RPMI8226 (cell line): ENCODE data around the gene CD207.
A peak's percentile ranks its signal among the peaks of the same experiment; 100 is the strongest.
"Not testable (repeated sequence)": the region's sequence is repeated elsewhere in the genome, so short reads cannot be mapped to it uniquely, and the experiment has no call there.

Source experiments
- DNase-seq: peaks from one replicate; pipeline ENCODE4 v3.0.0-alpha.2; 2015

Gene CD207

DNA sequence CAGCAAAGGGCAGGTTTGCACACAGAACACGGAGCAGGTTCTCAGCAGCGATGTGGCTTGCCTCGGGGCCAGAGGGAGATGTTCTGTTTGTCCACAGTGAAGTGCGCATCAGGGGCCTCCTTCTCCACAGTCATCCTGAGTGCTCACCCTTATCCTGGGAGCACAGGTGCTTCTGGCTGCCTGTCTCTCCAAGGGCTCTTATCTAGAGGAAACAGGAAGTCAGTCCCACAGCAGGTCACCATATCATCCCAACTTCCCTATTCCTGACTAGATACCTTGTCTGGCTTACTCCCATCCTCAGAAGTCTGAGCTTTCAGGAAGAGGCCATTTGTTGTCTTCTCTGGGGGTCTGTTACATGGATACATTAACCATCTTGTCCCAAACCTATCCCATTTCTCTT, at the start of gene CD207:
CD207 (minus strand) TSS at position 174 of the 400 bp plus-strand sequence; CDS start at position 134, 40 bp downstream.
- DNase-seq: no peak

DNA sequence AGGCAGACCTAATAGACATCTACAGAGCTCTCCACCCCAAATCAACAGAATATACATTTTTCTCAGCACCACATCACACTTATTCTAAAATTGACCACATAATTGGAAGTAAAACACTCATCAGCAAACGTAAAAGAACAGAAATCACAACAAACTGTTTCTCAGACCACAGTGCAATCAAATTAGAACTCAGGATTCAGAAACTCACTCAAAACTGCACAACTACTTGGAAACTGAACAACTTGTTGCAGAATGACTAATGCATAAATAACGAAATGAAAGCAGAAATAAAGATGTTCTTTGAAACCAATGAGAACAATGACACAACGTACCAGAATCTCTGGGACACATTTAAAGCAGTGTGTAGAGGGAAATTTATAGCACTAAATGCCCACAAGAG, 42.9 kb upstream of the CD207 start:
- DNase-seq: not testable (repeated sequence)

DNA sequence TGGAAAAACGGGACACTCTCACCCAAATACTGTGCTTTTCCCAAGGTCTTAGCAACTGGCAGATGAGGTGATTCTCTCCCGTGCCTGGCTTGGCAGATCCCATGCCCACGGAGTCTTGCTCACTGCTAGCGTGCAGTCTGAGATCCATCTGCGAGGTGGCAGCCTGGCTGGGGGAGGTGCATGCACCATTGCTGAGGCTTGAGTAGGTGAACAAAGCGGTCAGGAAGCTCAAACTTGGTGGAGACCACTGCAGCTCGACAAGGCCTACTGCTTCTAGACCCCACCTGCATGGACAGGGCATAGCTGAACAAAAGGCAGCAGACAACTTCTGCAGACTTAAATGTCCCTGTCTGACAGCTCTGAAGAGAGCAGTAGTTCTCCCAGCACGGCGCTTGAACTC, 40.5 kb upstream of the CD207 start:
- not testable (repeated sequence) for DNase-seq

DNA sequence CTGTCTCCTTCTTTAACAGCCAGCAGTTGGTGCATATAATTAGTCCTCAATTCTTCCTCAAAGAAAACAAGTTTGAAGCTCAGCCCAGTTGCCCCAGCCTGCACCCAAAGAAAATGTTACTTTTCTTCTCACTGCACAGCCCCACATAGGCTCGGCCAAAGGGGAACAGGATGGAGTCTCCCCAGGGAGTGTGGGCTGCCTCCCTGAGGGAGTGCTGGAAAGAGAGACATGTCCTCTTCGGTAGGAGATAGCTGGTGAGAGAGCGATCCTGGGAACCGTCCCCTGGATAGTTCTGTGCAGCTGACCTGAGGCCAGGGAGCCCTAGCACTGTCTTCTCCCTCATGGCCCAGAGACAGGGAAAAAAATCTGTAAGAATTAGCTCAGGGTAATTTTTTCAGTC, 37.9 kb upstream of the CD207 start:
- DNase-seq: no peak

DNA sequence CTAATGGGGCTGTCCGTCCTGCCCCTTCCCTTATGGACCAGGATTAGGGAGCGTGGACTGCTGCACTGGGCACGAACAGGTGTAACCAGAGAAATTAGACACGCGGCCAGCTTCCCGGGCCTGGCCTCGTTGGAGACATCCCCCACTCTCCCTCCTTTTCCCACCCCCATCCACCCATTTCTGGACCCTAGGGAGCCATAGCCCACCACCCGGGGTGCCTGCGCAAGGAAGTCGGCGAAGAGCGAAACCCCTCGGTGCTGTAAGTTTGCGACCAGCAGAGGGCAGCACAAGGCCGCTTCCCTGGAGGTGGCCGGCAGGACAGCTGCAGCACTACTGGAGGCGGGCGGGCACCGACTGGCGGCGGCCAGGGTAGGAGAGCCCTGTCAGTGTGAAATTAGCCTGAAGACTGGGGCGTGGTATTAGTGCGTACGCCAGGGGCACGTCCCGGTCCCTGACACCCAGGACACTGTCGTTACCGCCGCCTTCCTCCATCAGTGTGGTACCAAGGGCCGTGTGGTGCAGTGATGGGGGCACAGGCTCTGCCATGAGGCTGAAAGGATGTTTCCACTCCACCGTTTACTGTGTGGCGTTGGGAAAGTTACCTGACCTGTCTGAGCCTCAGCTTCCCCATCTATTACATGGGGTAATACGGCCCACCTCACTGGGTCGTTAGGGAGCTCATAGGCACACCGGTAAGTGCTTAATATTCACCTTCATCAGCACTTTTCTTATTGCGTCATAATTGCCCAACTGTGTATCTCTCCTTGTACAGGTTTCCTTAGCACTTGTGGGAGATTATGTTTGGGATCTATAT, 36.0 kb upstream of the CD207 start:
- DNase-seq: peak; percentile 89

DNA sequence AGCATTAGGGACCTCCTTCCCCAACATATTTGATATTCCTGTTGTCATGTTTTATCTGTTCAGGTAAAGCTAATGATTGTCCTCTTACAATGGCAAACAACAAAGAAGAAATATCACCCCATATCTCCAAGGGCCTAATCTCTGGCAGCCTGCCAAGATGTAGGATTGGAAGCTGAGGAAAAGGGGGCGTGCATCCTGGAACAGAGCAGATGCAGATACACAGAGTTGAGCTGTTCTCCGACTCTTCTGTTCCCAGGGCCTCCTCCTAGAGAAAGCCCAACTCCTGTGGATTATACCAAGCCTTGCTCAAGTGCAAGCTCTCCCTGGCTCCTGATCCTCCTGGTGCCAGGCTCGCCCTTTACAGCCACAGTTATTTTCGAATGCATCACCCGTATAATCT, 35.2 kb upstream of the CD207 start:
- DNase-seq: no peak

DNA sequence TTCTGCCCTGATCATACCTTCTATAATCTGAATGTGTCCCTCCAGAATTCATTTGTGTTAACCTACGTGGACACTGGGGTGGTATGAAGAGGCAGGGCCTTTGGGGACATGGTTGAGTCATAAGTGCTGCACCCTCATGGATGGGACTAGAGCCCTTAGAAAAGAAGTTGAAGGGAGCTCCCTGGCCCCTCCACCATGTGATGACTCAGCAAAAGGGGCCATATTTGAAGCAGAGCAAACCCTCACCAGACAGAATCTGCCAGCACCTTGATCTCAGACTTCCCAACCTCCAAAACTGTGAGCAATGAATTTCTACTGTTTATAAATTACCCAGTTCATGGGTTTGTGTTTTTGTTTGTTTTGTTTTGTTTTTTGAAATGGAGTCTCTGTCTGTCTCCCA, 33.4 kb upstream of the CD207 start:
- DNase-seq: no peak

DNA sequence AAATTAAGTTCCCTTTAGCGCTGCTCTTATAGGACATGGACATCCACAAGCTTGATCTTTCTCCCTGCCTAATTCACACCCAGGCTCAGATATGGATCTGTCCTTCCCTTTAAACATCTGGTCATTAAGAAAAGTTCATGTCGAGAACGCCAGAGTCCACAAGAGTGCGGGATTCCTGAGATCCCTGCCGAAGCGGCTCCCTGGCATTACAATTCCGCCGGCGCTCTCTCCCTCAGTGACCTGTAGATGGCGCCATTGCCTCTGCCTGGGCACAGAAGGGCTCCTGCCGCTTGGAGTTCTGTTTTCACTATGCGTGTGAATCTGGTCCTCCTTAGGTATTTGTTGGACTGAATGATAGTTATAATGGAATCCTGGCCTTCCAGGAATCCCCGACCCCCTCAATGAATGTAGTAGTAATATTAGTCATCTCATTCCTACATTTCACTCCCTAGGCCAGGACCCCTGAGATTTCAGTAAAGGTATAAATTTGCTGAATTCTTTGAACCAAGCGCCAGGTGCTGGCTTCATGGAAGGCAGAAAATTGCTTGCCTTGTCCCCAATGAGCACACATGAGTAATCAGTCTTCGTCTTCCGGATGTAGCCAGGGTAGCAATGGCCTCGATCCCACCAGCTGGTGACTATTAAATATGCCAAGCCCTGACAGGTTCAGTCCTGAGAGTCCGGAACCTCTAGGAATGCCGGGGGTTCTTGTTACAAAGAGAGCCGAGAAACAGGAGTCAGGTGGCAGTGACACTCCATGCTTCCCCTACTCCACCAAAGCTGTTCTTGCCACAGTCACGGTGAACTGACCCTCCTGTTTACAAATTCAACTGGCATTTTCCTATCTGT, 26.4 kb upstream of the CD207 start:
- DNase-seq: peak; percentile 73

DNA sequence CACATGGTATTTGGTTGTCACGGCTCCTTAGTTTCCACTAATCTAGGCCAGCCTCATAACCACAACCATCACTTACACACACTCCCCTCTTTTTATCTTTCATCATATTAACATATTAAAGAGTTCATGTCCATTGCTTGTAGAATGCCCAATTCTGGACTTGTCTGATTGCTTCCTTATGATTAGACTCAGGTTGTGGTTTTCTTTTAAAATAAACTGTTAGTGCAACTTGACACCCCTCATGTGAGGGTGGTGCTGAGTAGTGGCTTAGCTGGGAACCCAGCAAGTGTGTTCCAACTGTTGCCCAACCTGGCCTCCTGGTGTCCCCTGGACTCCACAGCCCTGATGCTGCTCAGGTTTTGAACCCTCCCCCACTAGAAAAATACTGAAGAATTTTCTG, 20.1 kb upstream of the CD207 start:
- DNase-seq: no peak

DNA sequence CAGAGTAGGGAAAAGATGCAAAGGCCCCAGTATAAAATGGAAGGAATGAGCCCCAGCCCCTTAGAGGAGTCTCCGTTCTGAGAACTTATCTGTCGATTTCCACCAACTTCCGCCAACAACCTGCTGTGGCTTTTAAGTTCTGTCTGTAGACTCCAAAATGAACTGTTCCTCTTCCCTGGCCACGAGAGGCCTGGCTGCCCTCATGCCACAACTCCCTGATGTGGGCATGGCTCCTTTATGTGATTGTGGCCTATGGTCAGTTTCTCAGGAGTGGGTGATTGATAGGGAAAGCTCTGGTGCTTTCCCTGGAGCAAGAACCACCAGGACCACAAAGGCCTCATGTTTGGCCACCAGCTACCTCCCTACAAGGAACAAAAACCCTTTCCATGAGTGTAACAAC, 18.8 kb upstream of the CD207 start:
- DNase-seq: no peak

DNA sequence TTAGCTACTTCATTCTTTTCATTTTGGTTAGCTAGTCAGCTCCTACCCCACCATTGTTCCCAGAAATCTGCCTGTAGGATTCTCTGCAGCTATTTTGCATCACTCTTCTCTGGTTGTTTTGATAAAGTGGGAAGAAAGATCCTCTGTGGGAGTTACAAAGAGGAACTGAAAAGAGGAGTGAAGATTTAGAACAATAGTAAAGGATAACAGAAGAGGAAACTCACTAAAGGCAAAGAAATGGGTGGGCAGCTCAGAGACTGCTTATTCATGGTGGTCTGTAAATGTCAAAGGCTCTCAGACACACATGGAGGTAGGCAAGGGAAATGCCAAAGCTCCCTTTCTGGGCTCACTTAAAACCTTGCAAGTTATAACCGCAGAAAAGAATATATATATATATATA, 17.2 kb upstream of the CD207 start:
- DNase-seq: no peak

DNA sequence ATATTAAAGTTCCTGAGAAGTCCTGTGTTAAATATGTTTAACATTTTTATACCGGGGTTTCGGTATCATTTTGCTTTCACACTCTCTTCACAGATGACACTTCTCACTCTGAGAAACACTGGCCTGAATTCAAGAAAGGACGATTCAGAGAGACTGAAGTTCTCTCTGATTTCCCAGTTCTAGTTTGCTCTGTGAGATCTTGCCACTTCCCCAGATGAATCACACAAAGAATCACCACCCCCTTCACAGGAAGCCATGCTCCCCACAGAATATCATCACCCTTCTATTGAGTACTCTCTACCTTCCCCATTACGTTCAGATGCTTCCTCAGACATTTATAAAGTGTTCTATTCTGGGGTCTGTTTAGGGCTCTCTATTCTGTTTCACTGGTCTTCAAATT, 16.1 kb upstream of the CD207 start:
- peak; percentile 54 for DNase-seq

DNA sequence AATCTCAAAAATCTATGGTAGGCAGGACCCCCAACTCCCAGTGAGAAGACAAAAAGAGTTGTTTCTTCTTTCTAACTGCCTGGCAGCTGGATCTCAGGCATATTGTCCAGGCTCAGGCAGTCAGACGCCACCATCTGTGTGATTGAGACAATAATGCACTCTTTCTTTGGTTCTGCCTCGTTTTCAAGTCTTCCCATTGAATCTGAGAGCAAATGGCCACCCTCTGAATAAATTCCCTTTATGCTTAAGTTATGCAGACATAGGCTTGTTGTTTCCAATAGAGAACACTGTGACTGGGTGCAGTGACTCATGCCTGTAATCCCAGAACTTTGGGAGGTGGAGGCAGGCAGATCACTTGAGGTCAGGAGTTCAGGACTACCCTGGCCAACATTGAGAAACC, 15.3 kb upstream of the CD207 start:
- DNase-seq: no peak

DNA sequence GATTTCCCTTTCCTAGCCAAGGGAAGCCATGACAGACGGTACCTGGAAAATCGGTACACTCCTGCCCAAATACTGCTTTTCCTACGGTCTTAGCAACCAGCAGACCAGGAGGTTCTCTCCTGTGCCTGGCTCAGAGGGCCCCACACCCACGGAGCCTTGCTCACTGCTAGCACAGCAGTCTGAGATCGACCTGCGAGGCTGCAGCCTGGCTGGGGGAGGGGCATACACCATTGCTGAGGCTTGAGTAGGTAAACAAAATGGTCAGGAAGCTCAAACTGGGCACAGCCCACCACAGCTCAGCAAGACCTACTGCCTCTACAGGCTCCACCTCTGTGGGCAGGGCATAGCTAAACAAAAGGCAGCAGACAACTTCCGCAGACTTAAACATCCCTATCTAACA, 6.8 kb upstream of the CD207 start:
- no peak for DNase-seq

DNA sequence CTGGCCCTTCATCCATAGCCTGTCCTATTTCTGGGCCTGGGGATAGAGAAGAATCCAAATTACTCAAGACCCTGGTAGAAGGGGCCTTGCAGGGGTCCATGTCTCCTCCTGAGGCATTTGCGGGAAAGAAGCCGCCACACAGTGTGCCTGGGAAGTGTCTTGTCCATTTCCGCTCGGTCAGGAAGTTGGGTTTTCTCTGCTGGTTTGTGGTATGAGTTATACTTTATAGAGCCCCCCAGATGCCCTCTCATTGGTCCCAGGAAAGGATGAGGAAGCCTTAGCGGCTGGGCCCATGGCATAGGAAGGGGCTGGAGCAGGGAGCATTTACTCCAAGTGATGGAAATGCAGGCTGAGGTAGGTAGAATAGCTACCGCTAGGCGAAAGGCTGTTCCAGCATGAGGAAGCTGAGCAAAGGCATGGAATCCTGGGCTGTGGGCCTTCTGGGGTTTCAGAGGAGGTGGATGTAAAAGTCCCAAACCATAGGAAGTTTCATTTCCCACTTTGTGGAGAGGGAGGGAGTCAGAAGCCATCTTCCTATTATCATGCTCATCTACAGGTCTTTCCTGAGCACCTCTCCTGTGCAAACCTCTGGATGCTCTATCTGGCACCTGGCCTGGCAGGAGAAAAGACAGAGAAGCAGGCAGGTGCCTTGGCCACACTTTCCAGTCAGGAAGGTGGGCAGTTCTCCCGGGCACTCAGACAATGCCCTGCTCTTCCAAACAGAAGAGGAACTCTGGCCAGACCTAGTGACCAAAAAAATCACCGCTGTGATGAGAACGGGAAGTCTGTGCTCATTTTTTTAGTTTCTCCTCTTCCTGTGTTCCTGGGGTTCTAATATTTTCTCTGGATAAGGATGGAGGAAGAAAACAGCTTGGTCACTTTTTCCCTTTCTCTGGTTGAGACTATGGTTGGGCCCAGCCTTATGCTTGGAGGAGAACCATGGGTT, 2.6 kb upstream of the CD207 start:
- no peak for DNase-seq

DNA sequence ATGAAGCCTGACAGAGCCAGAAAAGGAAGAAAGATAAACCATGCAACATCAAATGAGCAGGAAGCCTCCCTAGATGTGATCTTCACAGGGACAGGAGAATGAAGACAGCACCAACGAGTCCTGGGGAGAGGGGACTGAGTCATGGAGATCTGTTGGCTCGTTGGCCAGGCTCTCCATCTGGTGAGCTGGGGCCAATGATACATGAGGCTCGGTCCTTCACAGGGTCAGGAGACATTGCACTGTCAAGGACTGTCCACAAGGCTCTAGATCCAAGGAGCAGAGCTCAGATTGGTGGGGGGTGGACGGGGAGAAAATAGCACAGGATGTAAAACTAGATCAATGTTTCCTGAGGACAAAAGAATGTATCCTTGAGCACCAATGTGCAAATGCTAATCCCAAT, 735 bp downstream of the CD207 start:
- DNase-seq: no peak

DNA sequence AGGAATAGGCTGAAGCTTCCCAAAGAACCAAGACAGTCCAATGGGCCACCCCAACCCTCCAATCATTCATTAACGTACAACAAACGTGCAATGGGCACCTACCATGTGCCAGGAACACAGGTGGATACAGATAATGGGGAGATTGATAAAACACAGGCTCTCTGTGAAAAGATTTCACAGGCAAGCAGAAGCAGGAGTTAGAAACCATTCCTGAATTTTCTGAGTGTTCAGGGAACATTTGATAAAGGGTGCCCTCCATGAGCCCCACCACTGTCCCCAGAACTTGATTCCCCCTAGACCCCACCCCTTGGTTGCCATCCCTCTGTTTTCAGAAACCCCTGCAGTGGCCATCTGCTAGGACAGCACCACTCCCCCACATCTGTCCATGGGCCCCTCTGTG, 1.5 kb downstream of the CD207 start:
- DNase-seq: no peak

DNA sequence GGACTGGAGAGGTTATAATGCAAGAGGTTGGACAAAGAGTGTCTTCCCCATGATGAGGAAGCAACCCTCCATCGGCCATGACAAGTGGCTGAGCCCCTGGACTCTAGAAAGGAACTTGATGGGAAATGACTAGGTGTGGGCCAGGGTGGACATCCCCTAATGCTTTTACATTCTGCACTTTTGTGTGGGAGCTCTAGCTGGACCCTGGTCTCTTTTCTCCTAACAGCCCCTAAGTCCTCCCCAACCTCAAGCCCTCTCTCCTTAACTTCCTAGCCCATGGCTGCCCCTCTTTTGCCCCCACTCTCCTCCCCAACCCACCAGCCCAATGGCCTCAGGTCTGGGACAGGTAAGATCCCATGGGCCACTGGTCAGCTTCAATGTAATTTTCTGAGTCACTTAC, 2.4 kb downstream of the CD207 start:
- no peak for DNase-seq

DNA sequence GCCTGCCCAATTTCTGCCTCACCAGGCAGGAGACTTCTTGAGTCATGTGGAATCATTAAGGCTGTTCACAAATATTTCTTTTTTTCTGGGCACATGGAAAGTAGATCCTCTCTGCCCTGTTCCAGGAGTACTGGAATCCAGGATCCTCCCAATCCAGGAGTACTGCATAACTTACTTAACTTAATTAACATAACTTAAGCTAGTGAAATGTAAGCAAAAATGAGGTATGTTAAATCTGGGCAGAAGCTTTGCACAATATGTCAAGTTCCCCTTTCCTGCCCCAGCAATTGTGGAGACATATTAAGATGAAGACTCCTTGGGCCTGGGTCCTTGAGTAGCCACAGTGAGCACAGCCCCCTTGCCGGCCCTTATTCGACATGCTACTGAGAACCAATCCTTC, 3.2 kb downstream of the CD207 start:
- DNase-seq: no peak

DNA sequence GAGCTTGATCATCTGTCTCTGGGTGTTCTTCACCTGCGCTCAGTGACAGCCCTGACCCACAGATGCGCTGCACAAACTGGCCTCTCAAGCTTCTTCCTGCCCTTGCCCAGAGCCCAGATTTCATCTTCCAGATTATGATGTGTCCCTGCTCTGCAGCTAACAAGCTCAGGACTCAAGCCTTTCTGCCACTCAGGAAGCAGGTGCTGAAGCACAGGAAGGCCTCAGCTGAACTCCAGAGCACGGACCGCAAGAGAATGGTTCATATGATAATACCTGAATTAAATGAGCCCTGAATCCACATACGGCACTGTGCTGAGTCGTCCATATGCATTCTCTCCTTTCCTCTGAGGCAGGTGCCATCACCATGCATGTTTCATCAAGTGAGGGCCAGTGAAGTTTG, 3.8 kb downstream of the CD207 start:
- DNase-seq: no peak

DNA sequence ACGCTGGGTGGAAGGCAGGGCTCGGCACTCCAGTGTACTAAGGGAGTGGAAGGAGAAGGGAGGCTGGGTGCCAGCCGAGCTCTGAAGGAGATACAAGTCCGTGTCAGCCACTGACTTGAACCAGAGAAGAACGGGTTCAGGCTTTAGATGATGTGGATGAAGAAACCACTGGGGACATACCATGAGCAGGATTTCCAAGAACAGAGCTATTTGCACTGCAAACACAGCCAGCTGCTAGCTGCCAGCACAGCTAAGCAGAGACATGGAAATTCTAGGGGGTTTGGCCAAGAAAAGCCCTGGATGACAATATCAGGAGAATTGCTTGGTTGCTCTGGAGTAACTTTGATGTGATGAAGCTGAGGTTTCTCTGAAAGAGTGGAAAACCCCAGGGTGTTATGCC, 5.2 kb downstream of the CD207 start:
- no peak for DNase-seq

DNA sequence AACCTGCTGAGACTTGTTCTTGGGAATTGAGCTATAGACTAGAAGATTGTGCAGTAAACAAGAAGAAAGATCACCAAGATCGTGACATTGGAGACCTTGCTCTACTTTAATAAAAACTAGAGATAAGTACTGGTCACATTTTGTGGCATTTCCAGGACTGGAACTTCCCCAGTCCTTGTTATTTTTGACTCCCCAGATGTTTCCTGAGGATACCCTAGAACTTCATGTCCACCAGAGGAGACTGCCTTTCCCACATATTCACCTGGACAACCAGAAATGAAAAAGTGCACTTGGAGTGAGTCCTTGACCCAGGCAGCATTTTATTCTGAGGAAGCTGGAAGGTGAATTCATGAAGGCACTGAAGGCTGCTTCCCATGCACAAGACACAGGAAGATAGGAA, 5.7 kb downstream of the CD207 start:
- no peak for DNase-seq
